NT2/D1 (cell line): Measurements from ENCODE around the gene DCTN1.

ENCODE experiments used
- DNase-seq: peaks from one replicate; pipeline ENCODE4 v3.0.0-alpha.2; 2011; ENCODE audit warnings: low read depth, low spot score
- H3K27me3 ChIP-seq: 2 replicates; pipeline ENCODE4 v1.6.0; 2011; ENCODE audit warnings: mild to moderate bottlenecking; ENCODE audit not compliant: insufficient read length, insufficient read depth
- H3K36me3 ChIP-seq: 2 replicates; pipeline ENCODE4 v1.6.1; 2011; ENCODE audit warnings: mild to moderate bottlenecking, low read length, mixed read lengths; ENCODE audit not compliant: insufficient read depth, insufficient read length
- H3K4me1 ChIP-seq: 2 replicates; pipeline ENCODE4 v1.5.1; 2011; ENCODE audit not compliant: insufficient read depth, insufficient read length
- H3K4me3 ChIP-seq: 2 replicates; pipeline ENCODE4 v1.5.1; 2011; ENCODE audit warnings: low read depth; ENCODE audit not compliant: insufficient read length
- H3K9ac ChIP-seq: 2 replicates; pipeline ENCODE4 v1.6.0; 2011; ENCODE audit warnings: low read depth; ENCODE audit not compliant: insufficient read length
- H3K9me3 ChIP-seq: 2 replicates; pipeline ENCODE4 v1.5.1; 2011; ENCODE audit warnings: mild to moderate bottlenecking, low read length; ENCODE audit not compliant: insufficient read depth
- SUZ12 ChIP-seq: IDR thresholded peaks from 2 replicates; pipeline ENCODE4 v1.6.1; 2011; ENCODE audit not compliant: insufficient read length, insufficient read depth; ENCODE audit errors: extremely low read depth
- YY1 ChIP-seq: IDR thresholded peaks from 2 replicates; pipeline ENCODE4 v1.6.1; 2011; ENCODE audit not compliant: insufficient read length, insufficient read depth
- ZNF274 ChIP-seq: IDR thresholded peaks from 2 replicates; pipeline ENCODE4 v1.6.1; 2011; ENCODE audit warnings: mild to moderate bottlenecking, low read depth, low read length

Gene DCTN1

GRCh38 chr2:74332550-74333174, 47.4 kb downstream of the DCTN1 start:
- H3K4me3 ChIP-seq: no peak overlapping the region
- no peak for DNase-seq
- no peak for TF ChIP-seq ZNF274
- TF ChIP-seq SUZ12: no peak
- TF ChIP-seq YY1: no peak
- no peaks in the 10 kb centered on the region for H3K9me3 ChIP-seq
- peaks cover 4% of the 10 kb centered on the region for H3K4me1 ChIP-seq
- H3K27me3 ChIP-seq: no peaks in the 10 kb centered on the region
- peaks cover 17% of the 10 kb centered on the region for H3K36me3 ChIP-seq
- H3K9ac ChIP-seq: no peak overlapping the region

GRCh38 chr2:74328573-74328972, 51.5 kb downstream of the DCTN1 start:
- H3K27me3 ChIP-seq: no peaks in the 10 kb centered on the region
- TF ChIP-seq ZNF274 (no peak), SUZ12 (no peak), YY1 (no peak)
- no peak overlapping the region for H3K4me3 ChIP-seq
- H3K9ac ChIP-seq: no peak overlapping the region
- peaks cover 4% of the 10 kb centered on the region for H3K4me1 ChIP-seq
- H3K36me3 ChIP-seq: peaks cover 17% of the 10 kb centered on the region
- DNase-seq: no peak
- no peaks in the 10 kb centered on the region for H3K9me3 ChIP-seq

DNA sequence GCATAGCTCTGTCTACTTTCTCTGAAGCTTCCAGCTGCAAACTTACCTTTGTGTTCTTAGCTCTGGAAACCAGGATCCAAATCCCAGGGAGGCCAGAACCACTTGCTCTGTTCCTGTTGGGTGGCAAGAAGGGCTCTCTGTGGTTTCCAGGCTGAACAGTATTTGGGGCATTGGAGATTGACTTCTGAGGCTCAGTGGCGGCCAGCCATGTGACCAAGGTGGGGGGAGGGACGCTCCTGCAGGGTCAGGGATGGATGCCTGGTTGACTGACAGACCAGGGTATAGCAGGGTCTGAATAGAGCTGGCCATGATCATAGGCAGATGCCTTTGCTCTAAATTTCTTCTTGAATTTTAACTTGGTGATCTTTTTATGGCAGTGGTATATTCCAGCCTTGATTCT, 52.0 kb downstream of the DCTN1 start:
- no peak for TF ChIP-seq YY1
- TF ChIP-seq SUZ12: no peak
- TF ChIP-seq ZNF274: no peak
- H3K4me3 ChIP-seq: no peak overlapping the region
- peaks cover 17% of the 10 kb centered on the region for H3K36me3 ChIP-seq
- no peaks in the 10 kb centered on the region for H3K9me3 ChIP-seq
- H3K4me1 ChIP-seq: peaks cover 4% of the 10 kb centered on the region
- no peaks in the 10 kb centered on the region for H3K27me3 ChIP-seq
- no peak for DNase-seq
- no peak overlapping the region for H3K9ac ChIP-seq

DNA sequence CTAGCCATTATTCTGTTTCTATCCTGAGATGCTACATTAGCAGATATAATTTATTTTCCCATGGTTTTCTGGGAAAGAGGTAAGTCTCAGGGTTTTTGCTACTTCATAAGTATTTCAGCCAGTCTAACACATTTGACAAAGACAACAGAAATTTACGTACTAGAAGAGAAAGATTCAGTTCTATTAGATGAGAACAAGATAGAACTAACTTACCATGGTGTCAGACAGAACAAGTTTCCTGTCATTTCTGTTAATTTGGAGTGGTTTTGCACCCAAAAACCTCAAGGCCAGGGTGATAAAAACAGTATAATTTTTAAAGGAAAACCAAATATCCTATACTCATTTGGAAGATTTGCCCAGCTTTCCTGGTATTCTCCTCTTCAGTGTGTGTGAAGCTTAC, 52.5 kb downstream of the DCTN1 start:
- Histone ChIP-seq H3K36me3 (peaks cover 13% of the 10 kb centered on the region), H3K4me3 (no peak overlapping the region), H3K4me1 (peaks cover 4% of the 10 kb centered on the region), H3K9me3 (no peaks in the 10 kb centered on the region), H3K27me3 (no peaks in the 10 kb centered on the region), H3K9ac (no peak overlapping the region)
- TF ChIP-seq SUZ12 (no peak), ZNF274 (no peak)
- no peak for DNase-seq

DNA sequence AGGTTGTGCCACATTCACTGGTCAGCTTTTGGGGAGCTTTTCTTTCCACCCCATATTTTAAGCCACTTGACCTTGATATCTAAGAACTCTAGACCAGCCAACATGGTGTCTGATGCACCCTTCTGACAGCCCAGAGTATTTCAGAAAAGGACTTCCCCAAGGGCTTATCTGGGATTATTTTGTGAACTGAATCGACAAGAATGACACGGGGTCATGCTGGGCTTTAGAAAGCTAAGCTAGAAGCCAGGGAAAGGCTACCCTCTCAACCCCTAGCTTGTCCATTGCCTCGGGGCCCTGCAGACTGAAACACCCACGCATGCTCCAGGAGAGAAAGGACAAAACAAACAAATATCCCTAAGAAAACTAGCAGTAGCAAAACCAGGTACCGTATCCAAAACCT, 52.9 kb downstream of the DCTN1 start:
- TF ChIP-seq SUZ12: no peak
- TF ChIP-seq ZNF274: no peak
- TF ChIP-seq YY1: no peak
- no peak overlapping the region for H3K4me3 ChIP-seq
- no peak overlapping the region for H3K9ac ChIP-seq
- no peaks in the 10 kb centered on the region for H3K9me3 ChIP-seq
- no peaks in the 10 kb centered on the region for H3K27me3 ChIP-seq
- peaks cover 13% of the 10 kb centered on the region for H3K36me3 ChIP-seq
- DNase-seq: no peak
- peaks cover 4% of the 10 kb centered on the region for H3K4me1 ChIP-seq

- Histone ChIP-seq H3K9me3 (no peaks in the 10 kb centered on the region), H3K4me1 (peaks cover 4% of the 10 kb centered on the region), H3K9ac (no peak overlapping the region), H3K36me3 (peaks cover 9% of the 10 kb centered on the region), H3K27me3 (no peaks in the 10 kb centered on the region), H3K4me3 (no peak overlapping the region)
- TF ChIP-seq SUZ12 (no peak), ZNF274 (no peak)
- DNase-seq: no peak
Measured at GRCh38 chr2:74325815-74326214, 54.3 kb downstream of the DCTN1 start.

DNA sequence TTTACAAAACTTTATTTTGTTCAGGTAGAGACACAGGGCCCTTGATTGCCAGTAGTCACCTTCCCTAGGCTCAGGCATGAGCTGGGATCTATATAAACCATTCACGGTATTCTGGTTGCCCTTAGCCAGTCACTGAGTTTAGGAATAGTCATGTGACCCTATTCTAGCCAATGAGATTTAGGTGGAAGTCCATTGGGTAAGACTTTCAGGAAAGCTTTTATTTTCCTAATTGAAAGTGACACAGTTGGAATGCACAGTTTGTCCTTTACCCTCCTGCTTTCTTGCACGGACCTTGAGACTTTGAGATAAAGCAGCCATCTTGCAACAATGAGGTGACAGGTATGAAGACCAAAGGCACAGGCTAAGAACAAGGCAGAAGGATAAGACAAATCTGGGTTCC, 58.4 kb downstream of the DCTN1 start:
- Histone ChIP-seq H3K4me1 (peaks cover 3% of the 10 kb centered on the region), H3K27me3 (no peaks in the 10 kb centered on the region), H3K9ac (no peak overlapping the region), H3K36me3 (no peaks in the 10 kb centered on the region), H3K4me3 (no peak overlapping the region), H3K9me3 (no peaks in the 10 kb centered on the region)
- DNase-seq: no peak
- TF ChIP-seq SUZ12 (no peak), ZNF274 (no peak), YY1 (no peak)

DNA sequence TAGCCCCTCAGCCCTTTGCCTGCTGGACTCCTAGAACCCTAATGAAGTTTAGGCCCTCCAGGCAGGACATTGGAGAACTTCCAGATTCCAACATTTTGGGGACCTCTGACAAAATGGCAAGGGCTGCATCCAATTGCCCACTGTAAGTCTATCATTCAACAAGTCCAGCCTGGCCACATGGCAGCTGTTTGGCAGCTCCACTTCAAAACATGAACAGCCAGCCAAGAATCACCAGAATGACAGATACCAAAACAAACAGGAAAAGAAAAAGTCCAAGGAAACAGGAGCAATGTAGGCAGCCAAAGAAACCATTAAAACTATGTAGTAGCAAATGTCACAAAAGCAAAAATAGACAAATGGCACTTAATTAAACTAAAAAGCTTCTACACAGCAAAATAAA, 62.4 kb downstream of the DCTN1 start:
- no peaks in the 10 kb centered on the region for H3K9me3 ChIP-seq

More for the DNA sequence above, 62.4 kb downstream of the DCTN1 start:
- peaks cover 4% of the 10 kb centered on the region for H3K4me1 ChIP-seq
- no peaks in the 10 kb centered on the region for H3K36me3 ChIP-seq
- no peaks in the 10 kb centered on the region for H3K27me3 ChIP-seq
- DNase-seq: no peak
- H3K4me3 ChIP-seq: no peak overlapping the region
- H3K9ac ChIP-seq: no peak overlapping the region
- no peak for TF ChIP-seq ZNF274
- no peak for TF ChIP-seq YY1
- TF ChIP-seq SUZ12: no peak
